ENCODE results near the gene P3H2.

The P3H2 gene

DNA sequence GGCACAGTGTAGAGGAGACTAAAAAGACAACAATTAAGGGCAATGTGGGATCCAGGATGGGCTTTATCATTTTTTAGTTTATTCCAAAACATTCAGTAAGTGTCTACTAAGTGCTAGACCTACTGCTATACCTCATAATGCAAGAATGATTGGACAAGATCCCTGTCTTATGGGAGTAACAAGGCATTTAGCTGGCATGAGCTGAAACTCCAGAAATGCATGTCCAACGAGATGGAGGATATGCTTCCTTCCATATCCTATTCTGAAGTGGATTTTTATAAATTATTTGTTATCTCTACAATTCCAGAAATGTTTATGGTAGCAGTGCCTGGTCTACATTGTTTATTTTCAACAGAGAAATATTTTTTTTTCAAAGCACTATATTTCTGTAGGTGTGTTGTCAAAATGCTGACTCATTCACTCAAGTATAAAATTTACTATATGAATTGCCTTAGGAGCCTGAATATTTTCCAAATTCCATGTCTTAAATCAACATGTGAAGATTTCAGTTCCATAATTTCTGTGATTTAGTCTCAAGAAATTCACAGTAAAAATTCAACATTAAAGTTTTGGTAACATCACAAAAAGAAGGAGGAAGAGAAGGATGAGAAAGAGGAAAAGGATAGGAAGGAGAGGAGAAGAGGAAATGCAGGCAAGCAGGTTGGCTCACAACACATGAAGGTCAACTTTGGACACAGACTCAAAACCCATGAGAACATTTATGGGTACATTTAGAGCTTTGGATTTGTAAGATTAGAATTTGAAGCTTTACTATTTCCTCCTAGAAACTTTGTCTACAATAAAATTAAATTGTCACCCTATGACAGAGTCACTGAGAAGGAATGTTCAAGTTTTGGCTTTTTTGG, 88.6 kb downstream of the P3H2 start:
- TF ChIP-seq, protein P1, sequence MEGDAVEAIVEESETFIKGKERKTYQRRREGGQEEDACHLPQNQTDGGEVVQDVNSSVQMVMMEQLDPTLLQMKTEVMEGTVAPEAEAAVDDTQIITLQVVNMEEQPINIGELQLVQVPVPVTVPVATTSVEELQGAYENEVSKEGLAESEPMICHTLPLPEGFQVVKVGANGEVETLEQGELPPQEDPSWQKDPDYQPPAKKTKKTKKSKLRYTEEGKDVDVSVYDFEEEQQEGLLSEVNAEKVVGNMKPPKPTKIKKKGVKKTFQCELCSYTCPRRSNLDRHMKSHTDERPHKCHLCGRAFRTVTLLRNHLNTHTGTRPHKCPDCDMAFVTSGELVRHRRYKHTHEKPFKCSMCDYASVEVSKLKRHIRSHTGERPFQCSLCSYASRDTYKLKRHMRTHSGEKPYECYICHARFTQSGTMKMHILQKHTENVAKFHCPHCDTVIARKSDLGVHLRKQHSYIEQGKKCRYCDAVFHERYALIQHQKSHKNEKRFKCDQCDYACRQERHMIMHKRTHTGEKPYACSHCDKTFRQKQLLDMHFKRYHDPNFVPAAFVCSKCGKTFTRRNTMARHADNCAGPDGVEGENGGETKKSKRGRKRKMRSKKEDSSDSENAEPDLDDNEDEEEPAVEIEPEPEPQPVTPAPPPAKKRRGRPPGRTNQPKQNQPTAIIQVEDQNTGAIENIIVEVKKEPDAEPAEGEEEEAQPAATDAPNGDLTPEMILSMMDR (IDR thresholded peaks at IDR 0.05; ENCODE audit: low read depth, low read length) = no peak
- DNase-seq (ENCODE audit: extremely low read depth, low read depth) = no peak

DNA sequence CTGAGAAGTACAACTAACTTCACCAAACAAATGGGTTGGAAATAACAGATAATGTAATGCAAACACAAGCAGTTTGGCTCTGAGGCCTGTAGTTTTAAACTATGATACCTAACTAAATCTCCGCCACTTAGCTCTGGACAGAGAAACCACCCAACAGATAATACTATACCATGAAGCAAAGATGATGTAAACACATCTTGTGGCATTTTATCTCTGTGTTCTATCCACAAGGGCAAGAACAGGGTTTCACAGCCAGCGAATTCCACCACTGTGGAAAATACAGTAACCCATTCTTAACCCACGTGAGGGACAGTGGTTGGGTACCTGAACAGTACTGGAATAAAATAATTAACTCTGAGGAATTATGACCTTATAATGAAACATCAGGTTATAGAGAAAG, 93.6 kb downstream of the P3H2 start:
- TF ChIP-seq, protein P1 (IDR thresholded peaks at IDR 0.05; ENCODE audit: low read depth, low read length) = no peak
- no peak for DNase-seq (ENCODE audit: extremely low read depth, low read depth)

DNA sequence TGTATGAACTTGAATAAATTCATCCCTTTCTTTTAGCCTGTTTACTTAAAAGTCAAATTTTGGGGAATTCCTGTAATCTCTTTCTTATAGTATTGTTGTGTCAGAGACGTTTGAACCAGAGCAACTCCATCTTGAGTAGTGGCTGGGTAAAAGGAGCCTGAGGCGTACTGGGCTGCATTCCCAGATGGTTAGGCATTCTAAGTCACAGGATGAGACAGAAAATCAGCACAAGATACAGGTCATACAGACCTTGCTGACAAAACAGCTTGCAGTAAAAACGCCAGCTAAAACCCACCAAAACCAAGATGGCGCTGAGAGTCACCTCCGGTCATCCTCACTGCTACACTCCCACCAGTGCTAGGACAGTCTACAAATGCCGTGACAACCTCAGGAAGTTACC, 94.5 kb downstream of the P3H2 start:
- no peak for DNase-seq (ENCODE audit: extremely low read depth, low read depth)
- TF ChIP-seq, protein P1 (IDR thresholded peaks at IDR 0.05; ENCODE audit: low read depth, low read length) = no peak

DNA sequence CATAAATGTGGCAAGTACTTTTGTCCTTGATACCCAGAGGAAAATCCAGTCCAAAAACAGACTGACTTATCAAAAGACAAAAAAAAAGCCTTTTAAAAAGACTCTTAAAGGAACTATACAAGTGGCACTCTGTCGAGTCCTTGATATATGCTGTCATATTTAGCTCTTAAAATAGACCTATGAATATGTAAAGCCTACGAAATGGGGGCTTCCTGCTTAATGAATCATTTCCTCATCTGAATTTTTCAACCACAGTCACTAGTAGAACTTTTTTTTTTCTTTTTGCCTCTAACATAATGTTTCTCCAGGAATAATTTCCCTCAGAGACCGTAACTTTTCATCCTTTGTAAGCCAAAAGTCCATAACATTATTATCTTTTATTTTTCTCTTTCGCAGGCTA, 95.8 kb downstream of the P3H2 start:
- DNase-seq (ENCODE audit: extremely low read depth, low read depth) = no peak
- TF ChIP-seq, protein P1 (IDR thresholded peaks at IDR 0.05; ENCODE audit: low read depth, low read length) = no peak

DNA sequence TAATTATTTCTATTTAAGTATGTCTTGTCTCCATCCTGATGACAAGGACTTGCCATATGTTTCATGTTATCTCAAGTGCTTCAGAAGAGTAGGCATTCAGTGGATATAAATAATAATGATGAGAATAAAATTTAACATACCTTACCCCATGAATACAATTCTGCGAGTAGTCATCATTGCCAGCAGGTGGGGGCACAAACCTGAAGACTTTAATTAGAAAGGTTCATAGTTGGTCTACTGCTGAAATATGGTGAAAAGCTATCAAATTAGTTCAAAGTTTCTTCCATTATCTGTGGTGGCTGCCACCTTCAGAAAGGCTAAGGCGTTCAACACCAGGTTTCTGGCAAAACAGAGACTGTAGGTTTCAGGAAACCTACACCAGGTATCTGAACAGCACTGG, 100.9 kb downstream of the P3H2 start:
- no peak for DNase-seq (ENCODE audit: extremely low read depth, low read depth)
- TF ChIP-seq, protein P1 (IDR thresholded peaks at IDR 0.05; ENCODE audit: low read depth, low read length) = no peak

DNA sequence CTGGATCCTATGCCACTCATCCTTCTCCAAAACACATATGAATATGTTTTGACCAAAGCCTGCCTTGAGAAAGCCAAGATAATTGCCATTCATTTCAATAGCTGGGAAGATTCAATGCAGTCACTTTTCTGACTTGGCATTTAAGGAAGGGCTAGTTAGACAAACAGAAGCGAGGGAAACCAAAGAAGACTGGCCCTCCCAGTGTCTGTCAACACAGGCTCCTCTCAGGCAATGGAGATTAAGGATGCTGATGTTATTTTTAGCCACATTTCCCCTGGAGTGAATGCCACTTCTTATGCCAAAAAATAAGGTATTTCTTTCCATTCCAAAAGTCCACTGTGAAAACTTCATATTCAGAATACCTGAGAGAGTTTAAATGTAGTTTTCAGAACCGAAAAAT, 101.7 kb downstream of the P3H2 start:
- TF ChIP-seq, protein P1 (IDR thresholded peaks at IDR 0.05; ENCODE audit: low read depth, low read length) = no peak
- no peak for DNase-seq (ENCODE audit: extremely low read depth, low read depth)

DNA sequence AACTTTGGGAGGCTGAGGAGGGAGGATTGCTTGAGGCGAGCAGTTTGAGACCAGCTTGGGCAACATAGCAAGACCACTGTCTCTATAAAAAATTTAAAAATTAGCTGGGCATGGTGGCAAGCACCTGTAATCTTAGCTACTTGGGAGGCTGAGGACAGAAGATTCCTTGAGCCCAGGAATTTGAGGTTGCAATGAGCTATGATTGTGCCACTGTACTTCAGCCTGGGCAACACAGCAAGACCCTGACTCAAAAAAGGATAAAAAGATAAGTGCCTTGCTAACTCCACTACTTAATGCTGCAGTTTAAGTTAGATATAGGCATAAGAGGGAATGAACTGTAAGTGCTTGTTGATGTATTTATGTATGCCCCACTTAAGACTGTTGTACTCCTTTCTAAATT, 102.2 kb downstream of the P3H2 start:
- TF ChIP-seq, protein P1 (IDR thresholded peaks at IDR 0.05; ENCODE audit: low read depth, low read length) = no peak
- DNase-seq (ENCODE audit: extremely low read depth, low read depth) = no peak
